NCI-H2227 treated with DMSO at 0.1 percent for 48 hours (cell line): Measurements from ENCODE around the gene PDZRN4.
"Not testable (repeated sequence)": the region's sequence is repeated elsewhere in the genome, so short reads cannot be mapped to it uniquely, and the experiment has no call there.

Source experiments
- DNase-seq: peaks from one replicate; lab custom pipeline; 2025; lab: John Stamatoyannopoulos, UW

The PDZRN4 gene

DNA sequence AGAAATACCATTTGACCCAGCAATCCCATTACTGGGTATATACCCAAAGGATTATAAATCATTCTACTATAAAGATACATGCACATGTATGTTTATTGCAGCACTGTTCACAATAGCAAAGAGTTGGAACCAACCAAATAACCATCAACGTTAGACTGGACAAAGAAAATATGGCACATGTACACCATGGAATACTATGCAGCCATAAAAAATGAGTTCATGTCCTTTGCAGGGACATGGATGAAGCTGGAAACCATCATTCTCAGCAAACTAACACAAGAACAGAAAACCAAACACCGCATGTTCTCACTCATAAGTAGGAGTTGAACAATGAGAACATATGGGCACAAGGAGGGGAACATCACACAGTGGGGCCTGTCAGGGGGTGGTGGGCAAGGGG, 97.3 kb downstream of the PDZRN4 start:
- not testable (repeated sequence) for DNase-seq

DNA sequence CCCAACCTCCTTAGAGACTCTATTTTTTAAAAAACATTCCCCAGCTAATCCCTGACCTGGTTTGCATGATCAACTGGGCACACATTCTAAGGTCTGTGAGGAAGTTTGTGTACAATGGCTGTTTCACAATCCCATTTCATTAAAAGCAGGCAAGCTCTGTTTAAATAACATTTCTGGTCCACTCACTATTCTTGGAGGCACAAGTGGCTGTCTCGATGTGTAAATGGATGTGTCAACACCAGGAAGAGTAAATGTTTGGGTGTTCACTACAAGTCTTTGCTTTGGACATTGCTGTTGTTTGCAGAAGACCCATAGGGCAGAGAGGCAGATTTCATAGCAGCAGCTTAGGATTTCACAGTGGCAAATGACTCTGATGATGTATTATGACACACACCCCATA, 98.3 kb downstream of the PDZRN4 start:
- DNase-seq: no peak

DNA sequence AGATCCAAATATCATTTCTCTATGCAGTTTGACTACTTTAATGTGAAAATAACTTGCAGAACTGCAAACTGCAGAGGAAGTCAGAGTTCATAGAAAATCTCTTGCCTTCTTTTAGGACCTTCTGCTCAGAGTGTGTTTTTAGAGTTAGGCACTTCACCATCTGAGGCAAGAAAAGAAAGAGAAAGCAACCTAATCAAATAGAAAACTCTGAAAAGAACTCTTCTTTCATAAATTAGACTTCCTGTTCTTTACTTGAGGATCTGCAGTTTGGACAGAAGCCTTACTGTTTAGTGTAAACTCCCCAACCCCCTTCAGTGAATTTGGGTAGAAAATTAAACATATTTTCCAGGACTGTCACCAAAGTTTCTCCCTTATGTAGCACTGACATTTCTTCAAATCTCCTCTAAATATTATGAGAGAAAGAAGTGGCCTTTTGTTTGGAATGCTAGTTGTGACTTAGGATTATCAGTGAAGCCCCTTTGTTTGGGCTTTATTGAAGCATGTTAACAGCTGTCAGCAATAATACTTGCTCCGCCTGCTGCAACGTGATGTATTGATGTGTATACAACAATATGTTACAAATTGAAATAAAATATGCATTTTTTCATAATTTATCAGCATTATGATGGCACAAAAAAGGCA, 99.5 kb downstream of the PDZRN4 start:
- DNase-seq: no peak

DNA sequence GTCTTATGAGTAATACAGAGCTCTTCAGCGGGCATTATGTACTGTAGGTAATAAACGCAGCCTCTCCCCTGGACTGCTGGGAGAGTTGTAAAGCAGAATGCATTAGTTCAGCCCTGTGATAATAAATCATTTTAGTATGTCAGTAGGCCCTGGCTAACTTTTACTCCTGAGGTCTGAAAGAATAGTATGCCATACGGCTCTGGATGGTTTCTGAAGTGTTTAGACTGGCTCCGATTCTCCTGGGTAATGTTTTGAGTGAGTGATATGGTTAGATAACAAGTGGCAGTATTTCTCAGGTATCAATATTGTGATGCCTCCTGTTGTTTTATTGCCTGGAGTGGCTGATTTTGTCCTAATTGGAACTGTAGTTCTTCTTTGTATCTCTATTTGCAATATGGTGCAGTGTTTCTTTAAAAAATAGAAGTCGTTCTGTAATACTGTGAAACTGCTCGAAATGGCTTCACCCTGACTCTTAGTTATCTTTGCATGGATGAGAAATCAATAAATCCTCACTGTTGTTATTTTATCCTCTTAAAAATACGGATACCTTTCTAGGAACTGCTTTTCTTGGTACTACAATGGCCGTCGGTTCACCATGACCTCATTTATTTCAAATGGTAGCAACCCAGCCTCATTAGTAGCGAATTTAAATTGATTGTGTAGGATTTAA, 100.2 kb downstream of the PDZRN4 start:
- no peak for DNase-seq

DNA sequence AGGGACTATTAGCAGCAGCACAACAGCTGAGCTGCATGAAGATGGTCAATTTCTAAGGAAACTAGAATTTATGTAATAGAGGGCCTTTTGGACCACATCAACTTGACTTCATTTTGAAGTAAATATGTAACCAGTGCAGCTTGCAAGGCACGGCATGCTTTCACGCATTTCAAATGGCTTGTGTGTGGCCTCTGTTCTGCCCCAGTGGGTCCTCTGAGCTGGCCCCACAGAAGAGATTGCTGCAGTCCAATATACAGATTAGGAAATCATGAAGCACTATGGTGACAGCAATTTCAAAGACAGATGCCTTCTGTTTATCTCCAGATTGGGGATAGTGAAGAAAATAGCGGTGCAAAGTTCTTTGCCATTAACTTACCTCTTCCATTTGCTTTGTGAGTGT, 101.4 kb downstream of the PDZRN4 start:
- DNase-seq: no peak

DNA sequence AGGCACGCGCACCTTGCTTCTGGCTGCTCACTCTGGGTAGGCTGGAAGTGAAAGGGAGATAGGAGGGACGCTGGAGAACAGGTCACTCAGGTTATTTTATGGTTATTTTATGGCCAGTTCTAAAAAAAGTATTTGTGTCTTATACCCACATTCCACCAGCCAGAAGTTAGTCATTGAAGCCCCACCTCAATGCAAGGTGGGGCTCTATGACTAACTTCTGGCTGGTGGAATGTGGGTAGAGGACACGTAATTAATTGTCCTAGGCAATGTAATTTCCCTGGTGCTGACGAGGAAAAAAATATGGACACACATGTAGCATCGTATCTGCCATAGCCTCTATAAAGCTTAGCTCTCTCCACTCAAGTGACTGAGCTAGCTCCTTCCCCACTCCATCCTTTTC, 104.9 kb downstream of the PDZRN4 start:
- DNase-seq: no peak

DNA sequence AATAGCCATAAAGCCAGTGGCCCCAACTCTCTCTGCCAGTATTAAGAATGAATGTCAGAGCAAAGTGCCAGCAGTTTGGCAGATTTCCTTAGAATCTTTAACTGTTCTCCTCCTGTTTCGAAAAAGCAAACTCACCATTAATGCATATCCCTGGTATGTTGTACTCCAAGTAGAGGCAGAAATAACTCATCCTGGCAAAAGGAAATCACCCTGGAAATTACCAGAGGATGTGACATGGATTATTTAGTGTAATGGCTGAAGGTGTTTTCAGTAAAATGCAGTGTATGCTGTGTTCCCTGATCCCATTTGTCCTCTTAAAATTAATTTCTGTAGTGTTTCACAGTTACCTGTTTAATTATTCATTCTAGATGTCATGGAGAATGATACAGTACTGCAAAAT, 105.3 kb downstream of the PDZRN4 start:
- no peak for DNase-seq

DNA sequence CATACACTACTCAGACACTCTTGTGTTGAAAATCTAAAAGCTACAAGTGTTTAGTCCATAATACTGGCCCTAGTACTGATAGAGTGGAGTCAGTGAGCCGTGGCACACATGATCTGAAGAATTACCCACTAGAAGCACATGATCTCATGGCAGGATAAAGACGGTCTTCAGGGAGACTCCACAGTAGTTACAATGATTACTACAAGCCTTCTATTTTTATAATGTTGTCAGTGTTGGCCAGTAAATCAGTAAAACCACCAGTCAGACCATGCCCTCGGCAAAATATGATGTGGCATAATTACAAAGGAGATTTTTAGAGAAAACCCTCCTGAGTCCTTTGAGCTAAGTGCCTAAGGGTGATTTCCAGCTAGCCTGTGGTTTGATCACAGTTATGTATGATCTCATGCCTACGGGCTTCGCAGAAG, 114.9 kb downstream of the PDZRN4 start:
- DNase-seq: no peak

DNA sequence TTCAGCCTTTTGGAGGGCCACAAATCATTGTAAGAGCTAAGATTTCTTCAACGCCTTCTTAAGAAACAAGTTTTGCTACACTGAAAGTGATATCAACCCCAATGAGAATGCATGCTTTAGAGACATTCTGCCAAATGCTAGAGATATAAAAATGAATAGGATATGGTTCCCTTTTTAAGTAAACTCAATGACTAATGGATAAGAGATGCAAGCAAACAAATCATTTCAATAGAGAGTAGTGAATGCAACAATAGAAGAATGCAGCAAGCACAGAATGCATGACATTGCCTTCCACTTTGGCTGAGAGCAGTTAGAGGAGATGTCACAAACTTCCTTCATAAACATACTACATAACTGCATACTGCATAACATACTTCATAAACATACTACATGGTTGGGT, 116.4 kb downstream of the PDZRN4 start:
- no peak for DNase-seq

DNA sequence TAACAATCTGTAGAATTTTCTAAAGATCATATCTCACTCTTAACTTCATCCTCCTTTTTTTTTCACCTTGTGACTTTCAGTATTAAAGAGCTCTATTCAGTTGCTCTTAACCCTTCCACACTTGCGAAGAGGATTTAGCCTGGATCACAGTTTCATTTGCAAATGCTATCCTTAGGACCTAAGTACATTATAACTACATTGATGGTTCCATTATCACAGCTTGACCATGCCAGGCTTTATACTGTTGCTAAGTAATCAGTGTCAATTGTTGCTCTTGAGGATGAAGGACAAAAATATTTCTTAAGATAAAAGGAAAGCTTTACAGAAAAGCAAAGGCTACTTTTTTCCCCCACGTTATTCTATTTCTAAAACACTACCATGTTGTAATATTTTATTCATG, 122.2 kb downstream of the PDZRN4 start:
- DNase-seq: no peak

DNA sequence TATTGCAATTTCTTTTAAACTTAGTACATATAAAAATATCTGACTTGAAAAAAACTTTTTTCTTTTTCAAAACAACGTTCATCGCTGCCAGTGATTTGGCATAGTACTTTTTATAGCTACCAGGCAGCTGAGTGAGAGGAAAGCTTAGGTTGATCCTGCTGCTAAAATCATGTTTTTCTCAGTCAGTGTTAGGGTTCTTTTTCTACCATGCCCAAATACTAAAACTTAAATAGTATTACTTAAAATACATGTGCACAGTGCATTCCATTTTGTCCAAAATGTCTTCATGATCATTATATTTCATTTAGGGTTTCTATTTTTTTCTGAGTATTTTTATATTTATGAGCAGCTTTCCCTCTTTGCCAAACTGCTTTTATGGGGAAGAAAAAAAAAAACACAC, 123.8 kb downstream of the PDZRN4 start:
- no peak for DNase-seq

DNA sequence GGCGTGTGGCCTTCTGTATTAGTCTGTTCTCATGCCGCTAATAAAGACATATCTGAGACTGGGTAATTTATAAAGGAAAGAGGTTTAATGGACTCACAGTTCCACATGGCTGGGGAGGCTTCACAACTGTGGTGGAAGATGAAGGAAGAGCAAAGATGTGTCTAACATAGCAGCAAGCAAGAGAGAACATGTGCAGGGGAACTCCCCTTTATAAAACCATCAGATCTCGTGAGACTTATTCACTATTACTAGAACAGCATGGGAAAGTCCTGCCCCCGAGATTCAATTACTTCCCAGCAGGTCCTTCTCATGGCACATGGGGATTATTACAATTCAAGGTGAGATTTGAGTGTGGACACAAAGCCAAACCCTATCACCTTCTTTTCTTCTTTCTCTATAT, 124.3 kb downstream of the PDZRN4 start:
- not testable (repeated sequence) for DNase-seq

DNA sequence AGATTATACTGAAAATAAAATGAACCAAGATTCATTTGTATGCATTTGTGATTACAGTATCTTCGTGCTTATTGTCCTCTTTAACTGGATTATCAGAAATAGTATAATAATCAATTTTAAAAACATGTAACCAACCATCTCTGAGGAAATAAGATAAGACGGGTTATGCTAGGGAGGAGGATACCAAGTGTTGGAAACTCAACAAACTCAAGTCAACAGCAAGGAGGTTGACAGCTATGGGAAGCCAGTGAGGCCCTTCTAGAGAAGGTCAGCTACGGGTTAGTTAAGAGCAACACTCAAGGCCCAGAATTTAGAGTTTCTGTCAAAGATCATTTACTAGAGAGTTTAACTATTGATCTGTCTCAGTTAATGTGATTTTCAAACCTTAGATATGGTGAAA, 137.2 kb downstream of the PDZRN4 start:
- DNase-seq: no peak

DNA sequence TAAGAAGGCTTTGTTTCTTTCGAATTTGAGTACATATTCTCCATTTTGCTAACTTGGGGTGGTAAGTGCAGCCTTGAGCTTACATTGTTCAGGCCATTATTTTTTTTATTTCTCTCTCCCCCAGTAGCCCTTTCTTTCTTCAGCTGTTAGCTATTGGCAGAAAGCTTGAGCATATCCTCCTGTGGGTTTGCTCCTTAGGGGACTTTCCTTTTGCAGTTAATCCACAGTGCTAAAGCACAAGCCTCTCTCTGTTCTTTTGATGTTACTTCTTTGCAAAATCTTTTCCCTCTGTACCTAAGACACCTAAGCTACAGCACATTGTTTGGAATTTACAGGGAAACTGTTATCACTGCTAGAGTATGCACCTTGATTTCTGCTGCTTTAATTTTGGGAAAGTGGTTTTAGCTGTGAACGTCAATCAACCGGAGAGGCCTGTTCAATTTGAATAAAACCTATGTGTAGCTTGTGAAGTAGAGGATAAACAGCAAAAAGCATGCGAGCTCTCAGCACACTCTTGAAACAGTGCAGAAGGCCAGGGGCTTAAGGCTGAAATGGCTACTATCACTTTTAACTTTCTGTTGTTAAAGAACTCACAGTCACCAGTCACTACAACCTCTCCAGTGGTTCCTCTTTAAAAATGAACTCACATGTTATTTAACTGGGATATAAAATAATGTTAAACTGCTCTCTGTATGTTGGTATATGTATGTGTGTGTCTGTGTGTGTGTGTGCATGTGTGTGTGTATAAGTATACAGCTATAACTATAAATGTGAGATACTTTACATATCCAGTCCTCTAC, 139.2 kb downstream of the PDZRN4 start:
- no peak for DNase-seq

DNA sequence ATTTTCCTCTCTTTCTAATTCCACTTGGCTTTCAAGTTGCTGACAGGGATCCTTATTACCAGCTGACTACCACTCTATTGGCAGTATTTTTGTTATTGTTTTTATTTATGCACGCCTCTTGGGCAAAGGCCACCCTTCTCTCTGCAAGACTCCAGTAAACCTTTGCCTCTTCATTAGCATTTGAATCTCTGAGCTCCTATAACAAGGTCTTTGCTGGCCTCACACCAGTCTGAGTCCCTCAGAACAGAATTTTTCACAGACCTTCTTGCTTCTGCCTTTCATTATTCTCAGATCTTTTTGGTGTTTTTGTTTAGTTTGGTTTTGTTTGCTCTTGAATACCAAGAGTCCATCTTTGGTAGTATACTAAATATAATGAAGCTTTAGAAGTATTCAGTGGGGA, 145.9 kb downstream of the PDZRN4 start:
- DNase-seq: no peak

DNA sequence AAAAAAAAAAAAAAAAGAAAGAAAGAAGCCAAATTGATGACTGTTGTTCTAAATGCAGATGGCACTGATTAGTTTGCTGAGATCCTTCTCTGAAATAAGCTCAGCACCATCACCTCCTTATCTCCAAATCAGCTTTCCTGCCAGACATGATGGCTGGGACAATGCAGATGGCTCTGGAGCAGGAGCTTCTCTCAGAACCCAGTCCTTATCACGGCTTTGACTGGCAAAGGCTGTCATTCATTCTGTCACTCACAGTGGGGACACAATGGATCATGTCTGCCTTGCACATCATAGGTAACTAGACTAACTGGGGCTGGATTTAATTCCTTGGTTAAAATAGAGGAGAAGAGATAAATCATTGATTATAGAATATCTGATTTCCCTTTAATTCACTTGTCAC, 146.3 kb downstream of the PDZRN4 start:
- no peak for DNase-seq

DNA sequence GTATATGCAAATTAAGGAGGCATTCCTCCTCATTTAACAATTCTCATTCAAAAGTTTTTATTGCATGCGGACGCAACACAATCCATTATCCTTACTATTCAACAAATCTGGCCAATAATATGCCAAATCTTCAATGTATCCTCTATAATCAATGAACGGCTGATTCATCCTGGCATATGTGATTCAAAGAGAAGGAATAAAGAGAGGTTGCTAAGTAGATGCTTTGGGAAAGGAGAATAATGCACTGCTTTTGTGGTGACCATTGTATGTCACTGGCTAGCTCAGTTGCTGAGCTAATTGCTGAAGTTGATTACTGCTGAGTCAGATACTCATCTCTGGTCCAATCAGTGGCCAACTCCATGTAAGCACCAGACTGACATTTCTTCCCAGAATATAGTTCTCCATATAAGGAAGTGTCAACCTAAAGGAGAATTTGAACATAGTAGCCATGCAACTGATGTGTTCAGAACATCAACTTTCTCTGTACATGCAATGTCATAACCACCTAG, 148.0 kb downstream of the PDZRN4 start:
- DNase-seq: no peak

DNA sequence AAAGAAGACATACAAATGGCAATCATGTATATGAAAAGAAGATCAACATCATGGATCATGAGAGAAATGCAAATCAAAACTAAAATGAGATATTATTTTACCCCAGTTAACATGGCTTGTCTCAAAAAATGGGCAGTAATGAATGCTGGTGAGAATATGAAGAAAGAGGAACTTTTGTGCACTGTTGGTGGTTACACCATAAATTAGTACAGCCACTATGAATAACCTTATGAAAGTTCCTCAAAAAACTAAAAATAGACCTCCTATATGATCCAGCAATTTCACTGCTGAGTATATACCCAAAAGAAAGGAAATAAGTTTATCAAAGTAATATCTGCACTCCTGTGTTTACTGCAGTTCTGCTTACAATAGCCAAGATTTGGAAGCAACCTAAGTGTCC, 151.7 kb downstream of the PDZRN4 start:
- no peak for DNase-seq

DNA sequence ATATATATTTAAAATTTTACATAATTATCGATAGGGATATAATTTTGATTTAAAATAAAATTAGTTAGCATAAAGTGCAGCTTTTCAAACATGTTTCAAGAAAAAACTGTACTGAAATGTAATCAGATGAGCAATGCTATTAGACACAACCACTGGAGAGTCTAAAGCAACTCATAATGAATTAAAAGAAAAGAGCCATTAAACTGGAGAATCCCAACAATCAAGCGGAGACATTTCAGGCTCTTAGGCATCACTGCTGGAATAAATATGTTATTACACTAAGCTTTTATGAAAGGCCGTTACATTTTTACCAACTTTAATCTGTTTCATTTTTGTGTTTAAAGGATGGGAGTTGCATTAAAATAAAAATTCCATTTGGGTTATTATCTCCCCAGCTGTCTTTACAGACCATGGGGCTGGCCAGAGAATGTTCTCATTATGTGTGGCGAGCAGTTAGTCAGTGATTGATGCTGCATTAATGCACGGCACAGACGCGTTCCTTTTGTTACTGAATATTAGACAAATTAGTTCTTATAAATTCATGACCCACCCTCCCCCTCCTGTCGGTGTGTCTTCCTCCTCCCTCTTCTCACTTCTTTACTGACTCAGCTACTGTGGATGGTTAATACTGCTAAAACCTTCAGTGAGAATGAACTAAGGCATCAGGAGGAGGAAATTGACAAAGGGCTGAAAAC, 156.8 kb downstream of the PDZRN4 start:
- DNase-seq: no peak

DNA sequence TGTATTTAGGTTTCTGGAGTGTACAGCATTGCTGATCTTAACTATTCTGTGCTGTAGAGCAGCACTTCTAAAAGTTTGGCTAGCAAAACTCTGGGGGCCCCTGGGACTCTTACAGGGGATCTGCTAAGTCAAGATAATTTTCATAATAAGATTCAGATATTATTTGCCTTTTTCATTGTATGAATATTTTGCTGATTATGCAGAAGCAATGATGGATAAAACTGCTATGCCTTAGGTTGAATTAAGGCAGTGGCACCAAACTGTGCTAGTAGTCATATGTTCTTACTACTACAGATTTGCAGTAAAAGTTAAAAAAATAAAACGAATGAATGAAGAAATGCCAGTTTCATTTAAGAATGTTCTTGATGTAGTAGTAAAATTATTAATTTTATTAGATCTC, 160.1 kb downstream of the PDZRN4 start:
- no peak for DNase-seq

DNA sequence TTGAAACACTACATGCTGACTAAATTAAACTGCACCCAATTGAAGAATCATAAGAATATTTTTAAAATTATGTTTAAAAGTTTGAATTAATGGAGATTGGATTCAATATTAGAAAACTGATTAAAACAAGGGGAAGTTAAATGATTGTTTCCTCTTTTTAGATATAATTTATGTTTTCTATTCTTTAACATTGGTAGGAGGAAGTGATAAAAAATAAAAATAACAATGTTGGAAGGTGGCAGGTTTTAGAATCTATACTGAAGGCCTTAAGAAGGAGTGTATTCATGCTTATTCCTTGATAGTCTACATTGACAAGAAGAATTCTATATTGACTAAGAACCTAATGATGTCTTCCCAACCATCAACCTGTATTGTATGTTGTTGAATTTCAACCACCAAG, 168.1 kb downstream of the PDZRN4 start:
- no peak for DNase-seq

DNA sequence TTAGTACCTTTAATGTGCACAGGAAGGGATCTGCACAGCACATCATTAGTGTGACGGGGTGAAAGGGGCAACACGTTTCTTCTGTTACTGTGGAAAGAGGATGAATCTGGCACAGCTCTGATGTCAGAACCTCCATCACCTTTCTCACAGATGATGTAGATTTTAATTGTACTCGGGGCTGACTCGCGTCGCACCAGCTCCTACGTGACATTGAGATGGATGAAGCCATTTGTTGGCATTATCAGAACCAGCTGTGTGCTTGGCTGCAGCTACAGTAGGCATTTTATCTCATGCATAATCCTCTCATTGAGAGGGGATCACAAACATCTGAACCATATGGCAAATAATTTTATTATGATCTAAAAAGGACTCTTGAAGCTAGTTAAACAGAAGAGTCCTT, 173.6 kb downstream of the PDZRN4 start:
- DNase-seq: no peak

DNA sequence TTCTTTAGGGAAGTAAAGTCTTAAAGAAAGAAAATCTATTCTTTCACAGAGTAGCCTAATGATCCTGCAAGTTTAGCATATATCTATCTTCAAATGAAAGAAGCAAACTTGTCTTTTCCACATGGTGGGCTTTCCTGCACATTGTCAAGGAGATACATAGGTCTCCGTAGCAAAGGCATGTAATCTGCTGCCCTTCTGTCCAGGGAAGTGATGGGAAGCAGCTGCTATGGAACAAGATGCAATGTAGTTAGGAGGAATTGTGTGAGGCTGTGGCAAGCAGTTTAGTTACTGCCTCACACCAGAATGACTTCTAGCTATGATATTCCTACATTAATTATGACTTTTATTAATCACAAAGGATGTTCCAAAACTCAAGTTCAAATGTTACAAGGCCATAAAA, 174.4 kb downstream of the PDZRN4 start:
- DNase-seq: no peak
